SKM-1 treated with dmso at 0.1 percent for 144 hours (cell line): ENCODE data around the gene TM9SF3.

Experiments used
- DNase-seq: peaks from one replicate; lab custom pipeline; 2025; ENCODE audit not compliant: unreplicated experiment; lab: John Stamatoyannopoulos, UW

TM9SF3 gene

GRCh38 chr10:96482815-96483588 is 103.8 kb downstream of the TM9SF3 start:
- no peak for DNase-seq

- no peak for DNase-seq
These were observed 108.5 kb downstream of the TM9SF3 start for GRCh38 chr10:96478355-96478754.

- DNase-seq = no peak
These were observed 112.9 kb downstream of the TM9SF3 start for GRCh38 chr10:96473866-96474265.

DNA sequence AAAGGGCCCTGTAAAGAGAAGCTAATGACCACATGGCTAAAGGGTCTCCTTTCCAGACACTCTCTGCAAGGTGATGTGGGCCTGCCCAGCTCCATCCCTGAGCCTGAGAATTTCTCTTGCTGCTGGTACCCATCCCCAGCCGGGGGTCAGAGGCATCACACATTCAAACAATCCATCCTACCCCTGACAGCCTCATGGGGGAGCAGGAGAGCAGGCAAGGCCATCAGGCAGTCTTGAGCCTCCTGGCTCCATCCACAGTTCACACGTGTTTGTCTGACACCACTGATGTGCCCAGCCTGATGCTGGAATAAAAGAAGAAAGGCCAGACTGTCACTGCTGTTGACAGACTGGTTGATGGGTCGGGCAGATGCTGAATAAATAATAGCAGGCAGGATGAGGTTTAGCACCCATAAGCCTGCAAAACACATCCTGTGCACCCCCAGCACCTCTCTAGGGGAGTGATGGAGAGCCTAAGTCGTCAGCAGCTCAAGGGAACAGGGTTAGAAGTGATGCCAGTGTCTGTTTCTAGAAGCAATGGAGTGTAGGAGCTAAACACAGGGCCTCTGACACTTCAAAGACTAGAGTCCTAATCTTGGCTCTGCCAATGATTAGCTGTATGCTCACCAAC is 116.6 kb downstream of the TM9SF3 start:
- DNase-seq = peak; percentile 35

DNA sequence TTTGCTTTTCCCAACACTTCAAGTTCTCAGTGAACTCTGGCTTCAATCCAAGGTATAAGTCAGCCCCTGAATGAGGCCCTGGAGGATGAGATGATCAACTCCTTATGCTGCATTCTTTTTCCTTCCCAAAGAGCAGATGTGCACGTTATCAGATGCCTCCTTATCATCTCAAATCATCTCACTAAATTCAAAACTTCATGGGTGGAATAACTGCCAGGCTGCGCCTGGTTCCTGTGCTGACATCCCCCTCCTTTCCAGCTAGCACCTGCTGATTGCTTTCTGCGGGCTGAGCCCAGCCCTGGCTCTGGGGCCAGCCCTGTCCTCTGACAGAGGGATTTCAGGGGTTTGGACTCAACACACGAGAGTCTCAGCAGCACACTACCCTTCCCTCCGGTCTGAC is 118.0 kb downstream of the TM9SF3 start:
- DNase-seq = no peak
